Panc1 (cell line): ENCODE results near the gene ZNF292.

Source experiments
- TF ChIP-seq, protein P1 (sequence below): fragments of 450-650 bp; IDR thresholded peaks from 2 replicates; pipeline ENCODE4 v1.5.1; 2017; ENCODE audit warnings: mild to moderate bottlenecking
- TF ChIP-seq, protein P2 (sequence below), 2 experiments: IDR thresholded peaks; 2 replicates each; pipeline ENCODE4 v1.6.1; 2011 to 2012; ENCODE audit warnings: low read depth in 2 of 2, control low read depth in 1 of 2, low read length in 1 of 2, mild to moderate bottlenecking in 1 of 2, moderate library complexity in 1 of 2; ENCODE audit not compliant: insufficient read depth in 1 of 2

DNA sequence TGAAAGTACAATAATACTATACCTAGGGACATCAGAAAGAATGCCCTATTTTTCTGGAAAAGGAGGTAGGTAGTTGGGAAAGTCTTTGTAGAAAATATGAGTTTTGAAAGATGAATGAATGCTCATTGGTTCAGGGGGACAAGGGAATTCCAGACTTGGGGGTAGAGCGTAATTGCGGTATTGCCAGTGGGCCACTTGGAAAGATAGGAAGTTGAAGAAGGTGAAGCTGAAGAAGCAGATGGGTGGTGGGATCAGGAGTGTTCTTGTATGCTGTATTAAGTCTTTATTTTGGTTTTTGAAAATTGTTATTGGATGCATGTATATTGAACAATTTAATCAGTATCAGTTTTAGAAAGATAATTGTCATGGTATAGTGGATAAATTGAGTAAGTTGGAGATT is 109.1 kb downstream of the ZNF292 start:
- TF ChIP-seq, protein P1, sequence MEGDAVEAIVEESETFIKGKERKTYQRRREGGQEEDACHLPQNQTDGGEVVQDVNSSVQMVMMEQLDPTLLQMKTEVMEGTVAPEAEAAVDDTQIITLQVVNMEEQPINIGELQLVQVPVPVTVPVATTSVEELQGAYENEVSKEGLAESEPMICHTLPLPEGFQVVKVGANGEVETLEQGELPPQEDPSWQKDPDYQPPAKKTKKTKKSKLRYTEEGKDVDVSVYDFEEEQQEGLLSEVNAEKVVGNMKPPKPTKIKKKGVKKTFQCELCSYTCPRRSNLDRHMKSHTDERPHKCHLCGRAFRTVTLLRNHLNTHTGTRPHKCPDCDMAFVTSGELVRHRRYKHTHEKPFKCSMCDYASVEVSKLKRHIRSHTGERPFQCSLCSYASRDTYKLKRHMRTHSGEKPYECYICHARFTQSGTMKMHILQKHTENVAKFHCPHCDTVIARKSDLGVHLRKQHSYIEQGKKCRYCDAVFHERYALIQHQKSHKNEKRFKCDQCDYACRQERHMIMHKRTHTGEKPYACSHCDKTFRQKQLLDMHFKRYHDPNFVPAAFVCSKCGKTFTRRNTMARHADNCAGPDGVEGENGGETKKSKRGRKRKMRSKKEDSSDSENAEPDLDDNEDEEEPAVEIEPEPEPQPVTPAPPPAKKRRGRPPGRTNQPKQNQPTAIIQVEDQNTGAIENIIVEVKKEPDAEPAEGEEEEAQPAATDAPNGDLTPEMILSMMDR, result no peak
- TF ChIP-seq, protein P2, sequence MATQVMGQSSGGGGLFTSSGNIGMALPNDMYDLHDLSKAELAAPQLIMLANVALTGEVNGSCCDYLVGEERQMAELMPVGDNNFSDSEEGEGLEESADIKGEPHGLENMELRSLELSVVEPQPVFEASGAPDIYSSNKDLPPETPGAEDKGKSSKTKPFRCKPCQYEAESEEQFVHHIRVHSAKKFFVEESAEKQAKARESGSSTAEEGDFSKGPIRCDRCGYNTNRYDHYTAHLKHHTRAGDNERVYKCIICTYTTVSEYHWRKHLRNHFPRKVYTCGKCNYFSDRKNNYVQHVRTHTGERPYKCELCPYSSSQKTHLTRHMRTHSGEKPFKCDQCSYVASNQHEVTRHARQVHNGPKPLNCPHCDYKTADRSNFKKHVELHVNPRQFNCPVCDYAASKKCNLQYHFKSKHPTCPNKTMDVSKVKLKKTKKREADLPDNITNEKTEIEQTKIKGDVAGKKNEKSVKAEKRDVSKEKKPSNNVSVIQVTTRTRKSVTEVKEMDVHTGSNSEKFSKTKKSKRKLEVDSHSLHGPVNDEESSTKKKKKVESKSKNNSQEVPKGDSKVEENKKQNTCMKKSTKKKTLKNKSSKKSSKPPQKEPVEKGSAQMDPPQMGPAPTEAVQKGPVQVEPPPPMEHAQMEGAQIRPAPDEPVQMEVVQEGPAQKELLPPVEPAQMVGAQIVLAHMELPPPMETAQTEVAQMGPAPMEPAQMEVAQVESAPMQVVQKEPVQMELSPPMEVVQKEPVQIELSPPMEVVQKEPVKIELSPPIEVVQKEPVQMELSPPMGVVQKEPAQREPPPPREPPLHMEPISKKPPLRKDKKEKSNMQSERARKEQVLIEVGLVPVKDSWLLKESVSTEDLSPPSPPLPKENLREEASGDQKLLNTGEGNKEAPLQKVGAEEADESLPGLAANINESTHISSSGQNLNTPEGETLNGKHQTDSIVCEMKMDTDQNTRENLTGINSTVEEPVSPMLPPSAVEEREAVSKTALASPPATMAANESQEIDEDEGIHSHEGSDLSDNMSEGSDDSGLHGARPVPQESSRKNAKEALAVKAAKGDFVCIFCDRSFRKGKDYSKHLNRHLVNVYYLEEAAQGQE (IDR thresholded peaks at IDR 0.05; ENCODE audit: insufficient read depth in 1 of 2, low read depth in 2 of 2, low read length in 1 of 2), result no peak
